ENCODE measurements around the gene RADIL.
"Not testable (repeated sequence)": the region's sequence is repeated elsewhere in the genome, so short reads cannot be mapped to it uniquely, and the experiment has no call there.

RADIL gene

GRCh38 chr7:4893929-4894475 is 10.5 kb upstream of the RADIL start:
- no peak for TF ChIP-seq CTCF (IDR thresholded peaks at IDR 0.05; ENCODE audit: low read length, missing control alignments)
- no peak overlapping the region for H3K4me3 ChIP-seq (replicated peaks; ENCODE audit: low read depth, low read length)
- DNase-seq (ENCODE audit: low read depth) = no peak

DNA sequence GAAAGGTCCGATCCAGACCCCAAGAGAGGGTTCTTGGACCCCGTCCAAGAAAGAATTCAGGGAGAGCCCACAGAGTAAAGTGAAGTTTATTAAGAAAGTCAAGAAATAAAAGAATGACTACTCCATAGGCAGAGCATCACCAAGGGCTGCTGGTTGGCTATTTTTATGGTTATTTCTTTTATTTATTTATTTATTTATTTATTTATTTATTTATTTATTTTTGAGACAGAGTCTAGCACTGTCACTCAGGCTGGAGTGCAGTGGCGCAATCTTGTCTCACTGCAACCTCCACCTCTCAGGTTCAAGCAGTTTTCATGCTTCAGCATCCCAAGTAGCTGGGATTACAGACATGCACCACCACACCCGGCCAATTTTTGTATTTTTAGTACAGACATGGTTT is 9.7 kb upstream of the RADIL start:
- not testable (repeated sequence) for DNase-seq (ENCODE audit: low read depth); H3K4me3 ChIP-seq (replicated peaks; ENCODE audit: low read depth, low read length)

GRCh38 chr7:4891522-4891921 is 8.0 kb upstream of the RADIL start:
- DNase-seq (ENCODE audit: low read depth); H3K4me3 ChIP-seq (replicated peaks; ENCODE audit: low read depth, low read length): not testable (repeated sequence)

GRCh38 chr7:4889682-4890081 is 6.2 kb upstream of the RADIL start:
- no peak for TF ChIP-seq CTCF (IDR thresholded peaks at IDR 0.05; ENCODE audit: low read length, missing control alignments)
- no peak overlapping the region for H3K4me3 ChIP-seq (replicated peaks; ENCODE audit: low read depth, low read length)
- no peak for DNase-seq (ENCODE audit: low read depth)

DNA sequence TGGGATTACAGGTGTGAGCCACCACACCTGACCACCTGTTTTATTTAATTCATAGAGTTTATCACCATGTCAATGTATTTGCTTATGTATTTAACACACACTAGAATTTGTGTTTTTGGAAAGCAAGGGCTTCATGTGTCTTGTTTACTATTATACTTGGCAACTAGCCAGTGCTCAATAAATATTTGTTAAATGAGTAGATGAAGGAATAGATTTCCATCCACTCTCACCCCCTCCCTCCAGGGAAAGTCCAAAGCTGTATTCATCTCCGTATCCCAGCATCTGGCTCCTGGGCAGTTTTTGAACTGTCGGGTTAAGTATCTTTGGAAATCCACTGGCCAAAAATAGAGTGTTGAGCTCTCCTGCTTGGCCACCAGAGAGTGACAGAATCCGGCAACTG is 4.6 kb upstream of the RADIL start:
- no peak for TF ChIP-seq CTCF (IDR thresholded peaks at IDR 0.05; ENCODE audit: low read length, missing control alignments)
- no peak overlapping the region for H3K4me3 ChIP-seq (replicated peaks; ENCODE audit: low read depth, low read length)
- DNase-seq (ENCODE audit: low read depth) = no peak

GRCh38 chr7:4886671-4887070 is 3.2 kb upstream of the RADIL start:
- no peak overlapping the region for H3K4me3 ChIP-seq (replicated peaks; ENCODE audit: low read depth, low read length)
- TF ChIP-seq CTCF (IDR thresholded peaks at IDR 0.05; ENCODE audit: low read length, missing control alignments) = no peak
- no peak for DNase-seq (ENCODE audit: low read depth)

DNA sequence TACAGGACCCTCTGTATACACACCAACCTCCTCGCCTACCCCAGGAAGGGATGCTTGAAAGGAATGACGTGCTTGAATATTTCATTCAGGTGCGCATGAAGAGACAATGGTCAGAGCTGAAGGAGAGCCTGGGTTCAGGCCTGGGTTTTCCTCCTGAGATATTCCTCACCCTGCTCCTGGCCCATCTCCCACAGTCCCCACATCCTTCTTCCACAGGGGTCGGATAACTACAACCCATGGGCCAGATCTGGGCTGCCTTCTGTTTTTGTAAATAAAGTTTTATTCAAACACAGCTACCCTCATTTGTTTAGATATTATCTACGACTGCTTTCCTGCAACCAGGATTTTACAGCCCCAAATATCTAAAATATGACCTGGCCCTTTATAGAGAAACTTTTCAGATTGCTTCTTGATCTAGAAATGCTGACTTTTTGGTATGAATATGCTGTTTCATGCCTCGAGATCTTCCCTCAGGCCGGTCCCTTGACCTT is 1.8 kb upstream of the RADIL start:
- no peak for TF ChIP-seq CTCF (IDR thresholded peaks at IDR 0.05; ENCODE audit: low read length, missing control alignments)
- no peak for DNase-seq (ENCODE audit: low read depth)
- H3K4me3 ChIP-seq (replicated peaks; ENCODE audit: low read depth, low read length) = no peak overlapping the region

- DNase-seq (ENCODE audit: low read depth) = no peak
- no peak for TF ChIP-seq CTCF (IDR thresholded peaks at IDR 0.05; ENCODE audit: low read length, missing control alignments)
- no peak overlapping the region for H3K4me3 ChIP-seq (replicated peaks; ENCODE audit: low read depth, low read length)
Observed at GRCh38 chr7:4884164-4884563, 648 bp upstream of the RADIL start.
